Osteoblast (primary cell): ENCODE measurements around the gene TMC8. TPM values are rescaled to one million over a fixed set of nuclear protein-coding genes. Genes with fewer than 3 reads are reported as not detected.
A peak's percentile ranks its signal among the peaks of the same experiment; 100 is the strongest.
"Not testable (repeated sequence)": the region's sequence is repeated elsewhere in the genome, so short reads cannot be mapped to it uniquely, and the experiment has no call there.

ENCODE experiments used
- DNase-seq: peaks from one replicate; pipeline ENCODE4 v3.0.0; 2011; ENCODE audit warnings: low spot score, mixed read lengths; ENCODE audit not compliant: insufficient read length; ENCODE audit errors: missing footprints
- H2AFZ ChIP-seq: 2 replicates; pipeline ENCODE4 v1.6.0; 2011; ENCODE audit warnings: mild to moderate bottlenecking, low read length
- H3K27ac ChIP-seq: 2 replicates; pipeline ENCODE4 v1.5.1; 2011; ENCODE audit warnings: mild to moderate bottlenecking, low read depth, low read length, moderate library complexity
- H3K27me3 ChIP-seq: 2 replicates; pipeline ENCODE4 v1.6.0; 2012; ENCODE audit warnings: mild to moderate bottlenecking, control low read depth, inconsistent platforms, low read length, moderate library complexity; ENCODE audit not compliant: insufficient read depth
- H3K36me3 ChIP-seq: 2 replicates; pipeline ENCODE4 v1.5.1; 2011; ENCODE audit warnings: mild to moderate bottlenecking, low read length, control low read depth, moderate library complexity; ENCODE audit not compliant: insufficient read depth
- H3K4me1 ChIP-seq: 2 replicates; pipeline ENCODE4 v1.5.1; 2011; ENCODE audit warnings: mild to moderate bottlenecking, low read length, control low read depth, moderate library complexity; ENCODE audit not compliant: insufficient read depth
- H3K4me2 ChIP-seq: 2 replicates; pipeline ENCODE4 v1.6.0; 2011; ENCODE audit warnings: mild to moderate bottlenecking, low read length; ENCODE audit not compliant: insufficient read depth
- H3K4me3 ChIP-seq: fragments of 200-600 bp; sonication (generic); 3 replicates; pipeline ENCODE4 v1.5.1; 2012; ENCODE audit warnings: mild to moderate bottlenecking, low read length, inconsistent platforms; ENCODE audit not compliant: insufficient read depth
- H3K79me2 ChIP-seq: 2 replicates; pipeline ENCODE4 v1.6.0; 2012; ENCODE audit warnings: mild to moderate bottlenecking, low read length, control low read depth, inconsistent platforms; ENCODE audit not compliant: insufficient read depth
- H3K9me3 ChIP-seq: 2 replicates; pipeline ENCODE4 v1.5.1; 2011; ENCODE audit warnings: low read depth, low read length, control low read depth
- H4K20me1 ChIP-seq: 2 replicates; pipeline ENCODE4 v1.6.0; 2012; ENCODE audit warnings: mild to moderate bottlenecking, low read length, control low read depth; ENCODE audit not compliant: insufficient read depth
- total RNA-seq: library from RNA; depleted of rRNA; stranded (reverse); fragments of >200 nt; gene quantifications from 2 replicates; pipeline ENCODE4 v1.2.3, GENCODE V29; 2012
- TF ChIP-seq, protein P1 (sequence below): IDR thresholded peaks from 2 replicates; pipeline ENCODE4 v1.5.1; 2011; ENCODE audit warnings: mild to moderate bottlenecking, low read depth, low read length, moderate library complexity; ENCODE audit errors: extremely low read depth

Gene TMC8
- total RNA-seq, 1 donor, result not detected

DNA sequence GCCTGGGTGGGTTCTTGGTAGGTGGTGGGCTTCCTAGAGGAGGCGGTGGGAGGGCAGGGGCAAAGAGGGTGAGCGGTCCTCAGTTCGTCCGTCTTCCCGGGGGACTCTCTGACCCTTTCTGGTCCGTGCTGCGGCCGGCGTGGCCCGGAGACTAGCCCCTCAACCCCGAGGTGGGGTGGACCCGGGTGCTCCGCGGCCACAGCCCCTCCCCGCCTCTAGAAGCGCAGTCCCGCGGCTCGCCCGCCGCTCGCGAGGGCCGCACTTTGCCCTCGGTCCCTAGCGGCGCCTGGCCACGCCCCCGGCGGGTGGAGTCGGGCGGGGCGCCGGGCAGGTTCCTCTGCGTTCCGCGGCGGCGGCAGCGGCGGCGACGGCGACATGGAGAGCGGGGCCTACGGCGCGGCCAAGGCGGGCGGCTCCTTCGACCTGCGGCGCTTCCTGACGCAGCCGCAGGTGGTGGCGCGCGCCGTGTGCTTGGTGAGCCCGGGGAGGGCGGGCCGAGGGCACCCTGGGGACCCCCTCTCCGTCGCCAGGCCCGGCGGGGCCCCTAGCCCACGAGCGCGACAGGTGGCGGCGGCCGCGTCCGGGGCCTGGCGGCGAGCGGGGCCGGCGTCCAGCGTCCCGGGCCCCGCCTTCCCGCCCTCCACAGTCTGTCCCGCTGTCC, 37.8 kb downstream of the TMC8 start, which contains the start of gene SYNGR2:
TSS of gene SYNGR2 (plus strand) at position 340 of the 661 bp plus-strand sequence. CDS start at position 376, 36 bp downstream.
- Histone ChIP-seq H3K27me3 (no peaks in the 10 kb centered on the region), H3K4me2 (peak within 1 kb of the TSS; percentile 79), H3K36me3 (no peaks in the 10 kb centered on the region), H3K4me3 (peak within 1 kb of the TSS; percentile 72), H3K79me2 (no peaks in the 10 kb centered on the region), H3K4me1 (peaks cover 4% of the 10 kb centered on the region), H4K20me1 (peaks cover 6% of the 10 kb centered on the region), H2AFZ (peak within 1 kb of the TSS; percentile 82), H3K9me3 (no peaks in the 10 kb centered on the region), H3K27ac (no peak within 1 kb of the TSS)
- TF ChIP-seq, protein P1, sequence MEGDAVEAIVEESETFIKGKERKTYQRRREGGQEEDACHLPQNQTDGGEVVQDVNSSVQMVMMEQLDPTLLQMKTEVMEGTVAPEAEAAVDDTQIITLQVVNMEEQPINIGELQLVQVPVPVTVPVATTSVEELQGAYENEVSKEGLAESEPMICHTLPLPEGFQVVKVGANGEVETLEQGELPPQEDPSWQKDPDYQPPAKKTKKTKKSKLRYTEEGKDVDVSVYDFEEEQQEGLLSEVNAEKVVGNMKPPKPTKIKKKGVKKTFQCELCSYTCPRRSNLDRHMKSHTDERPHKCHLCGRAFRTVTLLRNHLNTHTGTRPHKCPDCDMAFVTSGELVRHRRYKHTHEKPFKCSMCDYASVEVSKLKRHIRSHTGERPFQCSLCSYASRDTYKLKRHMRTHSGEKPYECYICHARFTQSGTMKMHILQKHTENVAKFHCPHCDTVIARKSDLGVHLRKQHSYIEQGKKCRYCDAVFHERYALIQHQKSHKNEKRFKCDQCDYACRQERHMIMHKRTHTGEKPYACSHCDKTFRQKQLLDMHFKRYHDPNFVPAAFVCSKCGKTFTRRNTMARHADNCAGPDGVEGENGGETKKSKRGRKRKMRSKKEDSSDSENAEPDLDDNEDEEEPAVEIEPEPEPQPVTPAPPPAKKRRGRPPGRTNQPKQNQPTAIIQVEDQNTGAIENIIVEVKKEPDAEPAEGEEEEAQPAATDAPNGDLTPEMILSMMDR, result no peak
- peak; percentile 96 for DNase-seq

DNA sequence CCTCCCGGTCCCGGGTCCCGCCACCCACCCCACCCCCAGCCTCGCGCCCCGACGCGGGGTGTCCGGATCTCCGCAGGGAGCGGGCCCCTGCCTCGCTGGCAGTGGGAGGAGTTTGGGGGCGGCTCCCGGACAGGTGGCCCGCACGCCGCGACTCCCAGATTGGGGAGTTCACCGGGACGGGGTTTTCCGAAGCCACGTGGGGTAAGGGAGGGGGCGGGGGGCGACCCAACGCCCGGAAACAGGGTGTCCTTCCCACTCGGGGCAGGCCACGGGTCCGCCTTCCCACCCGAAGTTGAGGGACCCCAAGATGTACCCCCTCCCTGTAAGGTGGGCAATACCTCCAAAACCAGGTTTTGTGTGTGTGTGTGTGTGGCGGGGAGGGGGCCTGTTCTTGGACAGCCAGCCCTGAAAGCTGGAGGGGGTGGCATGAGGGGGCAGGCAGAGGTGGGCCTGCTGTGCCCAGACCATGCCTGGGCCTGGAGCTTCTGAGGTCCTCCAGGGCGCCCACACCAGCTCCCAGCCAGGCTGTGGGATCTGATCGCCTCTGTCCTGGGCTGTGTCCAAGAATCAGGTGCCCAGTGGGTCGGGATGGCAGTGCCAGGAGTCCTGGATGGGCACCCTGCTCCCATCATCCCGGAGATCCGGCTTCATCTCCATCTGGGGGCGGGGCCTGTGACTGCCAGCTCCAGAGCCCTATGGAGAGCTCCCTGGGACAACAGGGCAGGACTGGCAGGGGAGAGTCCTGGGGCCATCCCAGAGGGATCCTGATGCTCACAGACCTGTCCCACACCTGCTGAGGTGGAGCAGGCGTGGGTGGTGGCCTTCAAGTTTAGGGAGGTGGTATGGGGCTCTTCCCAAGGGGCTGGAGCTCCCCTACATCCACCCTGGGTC, 38.6 kb downstream of the TMC8 start:
- Histone ChIP-seq H3K27me3 (no peaks in the 10 kb centered on the region), H4K20me1 (peaks cover 6% of the 10 kb centered on the region), H3K9me3 (no peaks in the 10 kb centered on the region), H3K4me1 (peaks cover 4% of the 10 kb centered on the region), H2AFZ (peak overlapping the region; percentile 81), H3K27ac (no peak overlapping the region), H3K4me2 (peak overlapping the region; percentile 79), H3K79me2 (no peaks in the 10 kb centered on the region), H3K36me3 (no peaks in the 10 kb centered on the region), H3K4me3 (peak overlapping the region; percentile 72)
- TF ChIP-seq, protein P1, result no peak
- peak; percentile 98 for DNase-seq

DNA sequence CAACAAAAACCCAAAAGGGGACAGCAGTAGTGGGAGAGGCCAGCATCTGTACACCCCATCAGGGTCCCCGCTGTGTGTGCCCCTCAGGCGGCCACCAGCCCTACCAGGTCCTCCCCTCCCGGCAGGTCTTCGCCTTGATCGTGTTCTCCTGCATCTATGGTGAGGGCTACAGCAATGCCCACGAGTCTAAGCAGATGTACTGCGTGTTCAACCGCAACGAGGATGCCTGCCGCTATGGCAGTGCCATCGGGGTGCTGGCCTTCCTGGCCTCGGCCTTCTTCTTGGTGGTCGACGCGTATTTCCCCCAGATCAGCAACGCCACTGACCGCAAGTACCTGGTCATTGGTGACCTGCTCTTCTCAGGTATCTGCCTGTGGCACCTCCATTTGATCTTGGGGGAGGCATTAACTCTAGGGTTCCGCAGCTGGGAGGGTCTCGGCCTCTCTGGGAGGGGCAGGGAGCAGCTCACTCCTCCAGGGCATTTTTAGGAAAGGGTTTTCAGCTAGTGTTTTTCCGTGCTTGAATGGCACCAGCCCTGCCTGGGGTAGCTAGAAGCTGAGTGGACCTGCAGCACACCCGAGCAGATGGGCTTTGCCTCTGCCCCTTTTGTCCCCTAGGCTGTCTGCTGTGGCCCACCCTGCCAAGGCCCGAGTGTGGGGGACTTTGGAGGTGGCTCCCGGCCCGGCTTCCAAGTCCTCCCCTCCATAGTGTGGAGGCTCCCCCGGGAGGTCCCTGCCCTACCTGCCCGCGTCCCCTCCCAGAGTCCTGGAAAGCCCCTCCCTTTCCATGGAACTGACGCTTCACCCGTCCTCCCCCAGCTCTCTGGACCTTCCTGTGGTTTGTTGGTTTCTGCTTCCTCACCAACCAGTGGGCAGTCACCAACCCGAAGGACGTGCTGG, 40.4 kb downstream of the TMC8 start:
- Histone ChIP-seq H4K20me1 (peaks cover 8% of the 10 kb centered on the region), H3K9me3 (no peaks in the 10 kb centered on the region), H3K36me3 (peaks cover 3% of the 10 kb centered on the region), H3K4me1 (peaks cover 4% of the 10 kb centered on the region), H3K27ac (no peak overlapping the region), H3K27me3 (no peaks in the 10 kb centered on the region), H3K79me2 (no peaks in the 10 kb centered on the region), H3K4me2 (no peak overlapping the region), H2AFZ (no peak overlapping the region), H3K4me3 (no peak overlapping the region)
- TF ChIP-seq, protein P1, result no peak
- DNase-seq, result peak; percentile 54

DNA sequence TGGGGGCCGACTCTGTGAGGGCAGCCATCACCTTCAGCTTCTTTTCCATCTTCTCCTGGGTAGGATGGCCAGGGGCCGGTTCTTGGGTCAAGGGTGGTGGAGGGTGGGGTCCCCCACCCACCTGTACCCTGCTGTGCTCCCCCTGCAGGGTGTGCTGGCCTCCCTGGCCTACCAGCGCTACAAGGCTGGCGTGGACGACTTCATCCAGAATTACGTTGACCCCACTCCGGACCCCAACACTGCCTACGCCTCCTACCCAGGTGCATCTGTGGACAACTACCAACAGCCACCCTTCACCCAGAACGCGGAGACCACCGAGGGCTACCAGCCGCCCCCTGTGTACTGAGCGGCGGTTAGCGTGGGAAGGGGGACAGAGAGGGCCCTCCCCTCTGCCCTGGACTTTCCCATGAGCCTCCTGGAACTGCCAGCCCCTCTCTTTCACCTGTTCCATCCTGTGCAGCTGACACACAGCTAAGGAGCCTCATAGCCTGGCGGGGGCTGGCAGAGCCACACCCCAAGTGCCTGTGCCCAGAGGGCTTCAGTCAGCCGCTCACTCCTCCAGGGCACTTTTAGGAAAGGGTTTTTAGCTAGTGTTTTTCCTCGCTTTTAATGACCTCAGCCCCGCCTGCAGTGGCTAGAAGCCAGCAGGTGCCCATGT, 41.1 kb downstream of the TMC8 start:
- H3K4me1 ChIP-seq, H3K27ac ChIP-seq, H3K27me3 ChIP-seq, H3K4me3 ChIP-seq, H2AFZ ChIP-seq, H3K79me2 ChIP-seq, H3K36me3 ChIP-seq, H3K4me2 ChIP-seq, H3K9me3 ChIP-seq: not testable (repeated sequence)
- H4K20me1 ChIP-seq, result peaks cover 12% of the 10 kb centered on the region
- DNase-seq, result peak; percentile 61
